SK-N-SH treated with all-trans-retinoic acid at 6 μM for 48 hours (cell line): Measurements from ENCODE around the gene ZPR1.

Experiments used
- ATAC-seq: fragments of 200-7000 bp; cut with Tn5 transposase; 3 replicates; pipeline ENCODE4 v1.9.1; 2020; ENCODE audit warnings: mild to moderate bottlenecking, moderate library complexity
- ARNTL ChIP-seq: fragments of 450-650 bp; formaldehyde crosslinking; IDR thresholded peaks from 2 replicates; pipeline ENCODE4 v1.5.0; 2020; ENCODE audit warnings: low read depth, mild to moderate bottlenecking, moderate library complexity, borderline replicate concordance
- BACH2 ChIP-seq: fragments of 250-450 bp; sonication (Bioruptor Pico); IDR thresholded peaks from 2 replicates; pipeline ENCODE4 v1.9.0; 2021; ENCODE audit warnings: mild to moderate bottlenecking, borderline replicate concordance
- CSDC2 ChIP-seq: fragments of 250-450 bp; sonication (Bioruptor Pico); IDR thresholded peaks from 2 replicates; pipeline ENCODE4 v1.5.0; 2020; ENCODE audit warnings: mild to moderate bottlenecking, moderate library complexity
- ESRRG ChIP-seq: fragments of 250-450 bp; sonication (Bioruptor Pico); IDR thresholded peaks from 2 replicates; pipeline ENCODE4 v1.6.1; 2021; ENCODE audit warnings: mild to moderate bottlenecking
- GLIS3 ChIP-seq: fragments of 250-450 bp; sonication (Bioruptor Pico); IDR thresholded peaks from 2 replicates; pipeline ENCODE4 v1.5.0; 2020; ENCODE audit warnings: mild to moderate bottlenecking, moderate library complexity
- ISL1 ChIP-seq: fragments of 250-450 bp; sonication (Bioruptor Pico); IDR thresholded peaks from 2 replicates; pipeline ENCODE4 v2.1.2; 2022; ENCODE audit warnings: mild to moderate bottlenecking, moderate library complexity
- OSR1 ChIP-seq: fragments of 250-450 bp; sonication (Bioruptor Pico); IDR thresholded peaks from 2 replicates; pipeline ENCODE4 v1.8.0; 2022; ENCODE audit warnings: moderate library complexity, mild to moderate bottlenecking, inconsistent platforms
- PPARA ChIP-seq: fragments of 250-450 bp; sonication (Bioruptor Pico); IDR thresholded peaks from 2 replicates; pipeline ENCODE4 v1.5.0; 2020; ENCODE audit warnings: mild to moderate bottlenecking, borderline replicate concordance
- RARB ChIP-seq: fragments of 250-450 bp; sonication (Bioruptor Pico); IDR thresholded peaks from 2 replicates; pipeline ENCODE4 v1.8.0; 2021; ENCODE audit warnings: mild to moderate bottlenecking, moderate library complexity
- TCF4 ChIP-seq: fragments of 250-450 bp; sonication (Bioruptor Pico); IDR thresholded peaks from 2 replicates; pipeline ENCODE4 v1.8.0; 2021; ENCODE audit warnings: mild to moderate bottlenecking, moderate library complexity, borderline replicate concordance
- ZC3H10 ChIP-seq: fragments of 250-450 bp; sonication (Bioruptor Pico); IDR thresholded peaks from 2 replicates; pipeline ENCODE4 v1.5.1; 2021; ENCODE audit warnings: mild to moderate bottlenecking, moderate library complexity
- ZFP3 ChIP-seq: fragments of 250-450 bp; sonication (Bioruptor Pico); IDR thresholded peaks from 2 replicates; pipeline ENCODE4 v1.5.0; 2020; ENCODE audit warnings: mild to moderate bottlenecking, moderate library complexity
- ZFP30 ChIP-seq: fragments of 450-650 bp; formaldehyde crosslinking; IDR thresholded peaks from 2 replicates; pipeline ENCODE4 v1.5.0; 2022; ENCODE audit warnings: mild to moderate bottlenecking, moderate library complexity
- ZNF565 ChIP-seq: fragments of 450-650 bp; formaldehyde crosslinking; conservative IDR thresholded peaks from 2 replicates; pipeline ENCODE4 v1.5.0; 2020; ENCODE audit warnings: low read depth, mild to moderate bottlenecking, moderate library complexity
- ZNF70 ChIP-seq: fragments of 450-650 bp; formaldehyde crosslinking; IDR thresholded peaks from 2 replicates; pipeline ENCODE4 v1.5.0; 2020; ENCODE audit warnings: mild to moderate bottlenecking, moderate library complexity
- ZNF8 ChIP-seq: fragments of 450-650 bp; formaldehyde crosslinking; IDR thresholded peaks from 2 replicates; pipeline ENCODE4 v1.5.0; 2020; ENCODE audit warnings: mild to moderate bottlenecking, moderate library complexity
- TF ChIP-seq, protein P1 (sequence below): fragments of 250-450 bp; sonication (Bioruptor Pico); IDR thresholded peaks from 2 replicates; pipeline ENCODE4 v1.8.0; 2021; ENCODE audit warnings: low read depth, mild to moderate bottlenecking, moderate library complexity, borderline replicate concordance
- TF ChIP-seq, protein P2 (sequence below): fragments of 250-450 bp; sonication (Bioruptor Pico); IDR thresholded peaks from 2 replicates; pipeline ENCODE4 v1.5.0; 2020; ENCODE audit warnings: mild to moderate bottlenecking, moderate library complexity
- TF ChIP-seq, protein P3 (sequence below): fragments of 250-450 bp; sonication (Bioruptor Pico); IDR thresholded peaks from 2 replicates; pipeline ENCODE4 v1.5.1; 2021; ENCODE audit warnings: mild to moderate bottlenecking, moderate library complexity
- TF ChIP-seq, protein P4 (sequence below): fragments of 250-450 bp; sonication (Bioruptor Pico); IDR thresholded peaks from 2 replicates; pipeline ENCODE4 v1.8.0; 2020; ENCODE audit warnings: mild to moderate bottlenecking, moderate library complexity, borderline replicate concordance
- TF ChIP-seq, protein P5 (sequence below): fragments of 250-450 bp; sonication (Bioruptor Pico); IDR thresholded peaks from 2 replicates; pipeline ENCODE4 v1.5.1; 2020; ENCODE audit warnings: low read depth, mild to moderate bottlenecking, moderate library complexity

The ZPR1 gene, protein sequence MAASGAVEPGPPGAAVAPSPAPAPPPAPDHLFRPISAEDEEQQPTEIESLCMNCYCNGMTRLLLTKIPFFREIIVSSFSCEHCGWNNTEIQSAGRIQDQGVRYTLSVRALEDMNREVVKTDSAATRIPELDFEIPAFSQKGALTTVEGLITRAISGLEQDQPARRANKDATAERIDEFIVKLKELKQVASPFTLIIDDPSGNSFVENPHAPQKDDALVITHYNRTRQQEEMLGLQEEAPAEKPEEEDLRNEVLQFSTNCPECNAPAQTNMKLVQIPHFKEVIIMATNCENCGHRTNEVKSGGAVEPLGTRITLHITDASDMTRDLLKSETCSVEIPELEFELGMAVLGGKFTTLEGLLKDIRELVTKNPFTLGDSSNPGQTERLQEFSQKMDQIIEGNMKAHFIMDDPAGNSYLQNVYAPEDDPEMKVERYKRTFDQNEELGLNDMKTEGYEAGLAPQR

DNA sequence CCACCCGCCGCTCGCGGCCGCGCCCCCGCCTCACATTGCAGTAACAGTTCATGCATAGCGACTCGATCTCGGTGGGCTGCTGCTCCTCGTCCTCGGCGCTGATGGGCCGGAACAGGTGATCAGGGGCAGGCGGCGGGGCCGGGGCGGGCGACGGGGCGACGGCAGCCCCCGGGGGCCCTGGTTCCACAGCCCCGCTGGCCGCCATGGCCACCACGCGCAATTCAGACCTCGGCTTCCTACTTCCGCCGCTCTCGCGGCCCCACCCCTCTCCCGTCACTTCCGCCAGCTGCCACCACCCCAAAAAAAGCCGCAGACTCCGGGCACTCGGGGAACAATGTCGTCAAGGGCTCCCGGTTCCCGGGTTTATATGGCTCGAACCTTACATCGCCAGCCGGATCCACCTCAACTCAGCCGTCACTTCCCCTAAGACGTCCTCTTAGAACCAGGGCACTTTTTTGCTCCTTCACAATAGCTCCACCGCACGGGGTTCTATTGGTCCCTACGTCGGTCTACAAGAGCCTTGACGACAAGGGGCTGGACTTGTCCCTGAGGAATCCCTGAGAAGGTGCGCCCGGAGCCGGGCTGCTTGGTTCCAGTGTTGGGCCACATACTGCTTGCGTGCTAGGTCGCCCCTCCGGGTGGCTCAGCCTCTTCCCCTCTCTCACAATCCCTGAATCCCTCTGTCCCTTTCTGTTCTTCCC, at the start of gene ZPR1:
TSS of gene ZPR1 (minus strand) at position 238 of the 701 bp plus-strand sequence. CDS start at position 205, 33 bp downstream.
- ATAC-seq = peak; percentile 87
- TF ChIP-seq ZFP30 (no peak), BACH2 (CRISPR knock-in tag) (no peak), PPARA (no peak), ARNTL (no peak), ZNF70 (CRISPR knock-in tag) (no peak), CSDC2 (no peak), ISL1 (CRISPR knock-in tag) (no peak), ESRRG (no peak), RARB (CRISPR knock-in tag) (no peak), GLIS3 (CRISPR knock-in tag) (no peak), ZC3H10 (no peak), TCF4 (CRISPR knock-in tag) (no peak), OSR1 (CRISPR knock-in tag) (no peak), ZFP3 (CRISPR knock-in tag) (no peak), ZNF8 (no peak)
- TF ChIP-seq, protein P1, sequence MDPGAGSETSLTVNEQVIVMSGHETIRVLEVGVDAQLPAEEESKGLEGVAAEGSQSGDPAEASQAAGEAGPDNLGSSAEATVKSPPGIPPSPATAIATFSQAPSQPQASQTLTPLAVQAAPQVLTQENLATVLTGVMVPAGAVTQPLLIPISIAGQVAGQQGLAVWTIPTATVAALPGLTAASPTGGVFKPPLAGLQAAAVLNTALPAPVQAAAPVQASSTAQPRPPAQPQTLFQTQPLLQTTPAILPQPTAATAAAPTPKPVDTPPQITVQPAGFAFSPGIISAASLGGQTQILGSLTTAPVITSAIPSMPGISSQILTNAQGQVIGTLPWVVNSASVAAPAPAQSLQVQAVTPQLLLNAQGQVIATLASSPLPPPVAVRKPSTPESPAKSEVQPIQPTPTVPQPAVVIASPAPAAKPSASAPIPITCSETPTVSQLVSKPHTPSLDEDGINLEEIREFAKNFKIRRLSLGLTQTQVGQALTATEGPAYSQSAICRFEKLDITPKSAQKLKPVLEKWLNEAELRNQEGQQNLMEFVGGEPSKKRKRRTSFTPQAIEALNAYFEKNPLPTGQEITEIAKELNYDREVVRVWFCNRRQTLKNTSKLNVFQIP (CRISPR knock-in tag) = no peak
- TF ChIP-seq, protein P2, sequence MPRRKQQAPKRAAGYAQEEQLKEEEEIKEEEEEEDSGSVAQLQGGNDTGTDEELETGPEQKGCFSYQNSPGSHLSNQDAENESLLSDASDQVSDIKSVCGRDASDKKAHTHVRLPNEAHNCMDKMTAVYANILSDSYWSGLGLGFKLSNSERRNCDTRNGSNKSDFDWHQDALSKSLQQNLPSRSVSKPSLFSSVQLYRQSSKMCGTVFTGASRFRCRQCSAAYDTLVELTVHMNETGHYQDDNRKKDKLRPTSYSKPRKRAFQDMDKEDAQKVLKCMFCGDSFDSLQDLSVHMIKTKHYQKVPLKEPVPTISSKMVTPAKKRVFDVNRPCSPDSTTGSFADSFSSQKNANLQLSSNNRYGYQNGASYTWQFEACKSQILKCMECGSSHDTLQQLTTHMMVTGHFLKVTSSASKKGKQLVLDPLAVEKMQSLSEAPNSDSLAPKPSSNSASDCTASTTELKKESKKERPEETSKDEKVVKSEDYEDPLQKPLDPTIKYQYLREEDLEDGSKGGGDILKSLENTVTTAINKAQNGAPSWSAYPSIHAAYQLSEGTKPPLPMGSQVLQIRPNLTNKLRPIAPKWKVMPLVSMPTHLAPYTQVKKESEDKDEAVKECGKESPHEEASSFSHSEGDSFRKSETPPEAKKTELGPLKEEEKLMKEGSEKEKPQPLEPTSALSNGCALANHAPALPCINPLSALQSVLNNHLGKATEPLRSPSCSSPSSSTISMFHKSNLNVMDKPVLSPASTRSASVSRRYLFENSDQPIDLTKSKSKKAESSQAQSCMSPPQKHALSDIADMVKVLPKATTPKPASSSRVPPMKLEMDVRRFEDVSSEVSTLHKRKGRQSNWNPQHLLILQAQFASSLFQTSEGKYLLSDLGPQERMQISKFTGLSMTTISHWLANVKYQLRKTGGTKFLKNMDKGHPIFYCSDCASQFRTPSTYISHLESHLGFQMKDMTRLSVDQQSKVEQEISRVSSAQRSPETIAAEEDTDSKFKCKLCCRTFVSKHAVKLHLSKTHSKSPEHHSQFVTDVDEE = no peak
- TF ChIP-seq, protein P3, sequence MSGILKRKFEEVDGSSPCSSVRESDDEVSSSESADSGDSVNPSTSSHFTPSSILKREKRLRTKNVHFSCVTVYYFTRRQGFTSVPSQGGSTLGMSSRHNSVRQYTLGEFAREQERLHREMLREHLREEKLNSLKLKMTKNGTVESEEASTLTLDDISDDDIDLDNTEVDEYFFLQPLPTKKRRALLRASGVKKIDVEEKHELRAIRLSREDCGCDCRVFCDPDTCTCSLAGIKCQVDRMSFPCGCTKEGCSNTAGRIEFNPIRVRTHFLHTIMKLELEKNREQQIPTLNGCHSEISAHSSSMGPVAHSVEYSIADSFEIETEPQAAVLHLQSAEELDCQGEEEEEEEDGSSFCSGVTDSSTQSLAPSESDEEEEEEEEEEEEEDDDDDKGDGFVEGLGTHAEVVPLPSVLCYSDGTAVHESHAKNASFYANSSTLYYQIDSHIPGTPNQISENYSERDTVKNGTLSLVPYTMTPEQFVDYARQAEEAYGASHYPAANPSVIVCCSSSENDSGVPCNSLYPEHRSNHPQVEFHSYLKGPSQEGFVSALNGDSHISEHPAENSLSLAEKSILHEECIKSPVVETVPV = no peak
- TF ChIP-seq, protein P4, sequence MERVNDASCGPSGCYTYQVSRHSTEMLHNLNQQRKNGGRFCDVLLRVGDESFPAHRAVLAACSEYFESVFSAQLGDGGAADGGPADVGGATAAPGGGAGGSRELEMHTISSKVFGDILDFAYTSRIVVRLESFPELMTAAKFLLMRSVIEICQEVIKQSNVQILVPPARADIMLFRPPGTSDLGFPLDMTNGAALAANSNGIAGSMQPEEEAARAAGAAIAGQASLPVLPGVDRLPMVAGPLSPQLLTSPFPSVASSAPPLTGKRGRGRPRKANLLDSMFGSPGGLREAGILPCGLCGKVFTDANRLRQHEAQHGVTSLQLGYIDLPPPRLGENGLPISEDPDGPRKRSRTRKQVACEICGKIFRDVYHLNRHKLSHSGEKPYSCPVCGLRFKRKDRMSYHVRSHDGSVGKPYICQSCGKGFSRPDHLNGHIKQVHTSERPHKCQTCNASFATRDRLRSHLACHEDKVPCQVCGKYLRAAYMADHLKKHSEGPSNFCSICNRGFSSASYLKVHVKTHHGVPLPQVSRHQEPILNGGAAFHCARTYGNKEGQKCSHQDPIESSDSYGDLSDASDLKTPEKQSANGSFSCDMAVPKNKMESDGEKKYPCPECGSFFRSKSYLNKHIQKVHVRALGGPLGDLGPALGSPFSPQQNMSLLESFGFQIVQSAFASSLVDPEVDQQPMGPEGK = no peak

DNA sequence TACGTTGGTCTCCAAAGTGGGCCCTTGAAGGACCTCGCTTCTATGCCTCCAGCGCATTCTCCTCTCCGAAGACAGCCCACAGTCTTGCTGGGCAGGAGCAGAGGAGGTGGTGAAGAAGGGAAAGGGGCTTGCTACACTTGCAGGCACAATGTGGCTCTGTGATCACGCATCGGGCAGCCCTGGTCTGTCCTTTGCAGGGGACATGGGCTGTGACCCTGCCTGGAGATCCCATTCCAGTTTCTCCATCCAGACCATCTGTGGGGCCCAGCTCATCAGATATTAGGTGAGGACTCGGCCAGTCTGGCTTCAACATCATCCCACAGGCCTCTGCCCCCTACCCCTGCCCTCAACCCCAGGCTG, 48.8 kb upstream of the ZPR1 start:
- ATAC-seq = no peak
- no peak for TF ChIP-seq ZNF565 (CRISPR knock-in tag)
- TF ChIP-seq OSR1 (CRISPR knock-in tag) = no peak
- TF ChIP-seq TCF4 (CRISPR knock-in tag) = no peak
- no peak for TF ChIP-seq CSDC2
- TF ChIP-seq ZFP30 = no peak
- no peak for TF ChIP-seq ZNF8
- TF ChIP-seq, protein P1 (CRISPR knock-in tag) = no peak
- TF ChIP-seq, protein P5, sequence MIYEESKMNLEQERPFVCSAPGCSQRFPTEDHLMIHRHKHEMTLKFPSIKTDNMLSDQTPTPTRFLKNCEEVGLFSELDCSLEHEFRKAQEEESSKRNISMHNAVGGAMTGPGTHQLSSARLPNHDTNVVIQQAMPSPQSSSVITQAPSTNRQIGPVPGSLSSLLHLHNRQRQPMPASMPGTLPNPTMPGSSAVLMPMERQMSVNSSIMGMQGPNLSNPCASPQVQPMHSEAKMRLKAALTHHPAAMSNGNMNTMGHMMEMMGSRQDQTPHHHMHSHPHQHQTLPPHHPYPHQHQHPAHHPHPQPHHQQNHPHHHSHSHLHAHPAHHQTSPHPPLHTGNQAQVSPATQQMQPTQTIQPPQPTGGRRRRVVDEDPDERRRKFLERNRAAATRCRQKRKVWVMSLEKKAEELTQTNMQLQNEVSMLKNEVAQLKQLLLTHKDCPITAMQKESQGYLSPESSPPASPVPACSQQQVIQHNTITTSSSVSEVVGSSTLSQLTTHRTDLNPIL = no peak
